ENCODE data around the gene RUNX2. TPM values are rescaled to one million over a fixed set of nuclear protein-coding genes. Genes with fewer than 3 reads are reported as not detected.

Gene RUNX2
- total RNA-seq, 2 donors from 2014 or later = 30.8 to 33.7 TPM

DNA sequence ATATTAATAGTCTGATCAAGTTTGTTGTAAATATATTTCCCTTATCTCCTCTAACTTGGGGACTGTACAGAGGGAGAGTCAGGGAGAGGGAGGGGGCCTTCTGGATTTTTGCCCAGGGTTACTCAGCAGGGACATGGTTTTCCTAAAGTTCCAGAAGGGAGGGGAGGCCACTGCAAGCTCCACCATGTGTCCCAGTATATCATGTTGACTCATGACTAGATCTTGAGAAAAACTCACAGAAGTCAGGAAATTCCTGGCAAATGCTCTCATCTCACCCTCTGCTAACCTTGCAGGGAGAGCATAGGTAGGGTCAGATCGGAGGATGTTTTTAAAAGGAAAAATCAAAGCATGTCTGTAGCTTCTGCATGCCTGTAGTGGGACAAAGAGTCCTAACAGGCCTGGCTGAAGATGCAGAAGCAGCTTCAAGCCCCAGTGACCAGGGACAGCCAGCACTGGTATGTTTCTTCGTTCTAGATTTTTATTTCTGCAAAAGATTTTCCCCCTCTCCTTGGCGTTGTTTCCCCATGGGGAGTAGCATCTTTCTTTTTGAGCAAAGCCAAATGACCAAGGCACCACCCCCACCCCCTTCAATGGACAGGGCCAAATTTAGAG is 322.5 kb downstream of the RUNX2 start:
- no peak overlapping the region for H3K4me3 Mint-ChIP-seq
- H3K4me1 Mint-ChIP-seq = peaks cover 13% of the 10 kb centered on the region
- ATAC-seq (replicated peaks) = no peak
- no peaks in the 10 kb centered on the region for H3K36me3 Mint-ChIP-seq (ENCODE audit: low read depth)
- H3K27me3 Mint-ChIP-seq = no peaks in the 10 kb centered on the region
- H3K9me3 Mint-ChIP-seq = no peaks in the 10 kb centered on the region
- H3K27ac Mint-ChIP-seq = no peak overlapping the region

DNA sequence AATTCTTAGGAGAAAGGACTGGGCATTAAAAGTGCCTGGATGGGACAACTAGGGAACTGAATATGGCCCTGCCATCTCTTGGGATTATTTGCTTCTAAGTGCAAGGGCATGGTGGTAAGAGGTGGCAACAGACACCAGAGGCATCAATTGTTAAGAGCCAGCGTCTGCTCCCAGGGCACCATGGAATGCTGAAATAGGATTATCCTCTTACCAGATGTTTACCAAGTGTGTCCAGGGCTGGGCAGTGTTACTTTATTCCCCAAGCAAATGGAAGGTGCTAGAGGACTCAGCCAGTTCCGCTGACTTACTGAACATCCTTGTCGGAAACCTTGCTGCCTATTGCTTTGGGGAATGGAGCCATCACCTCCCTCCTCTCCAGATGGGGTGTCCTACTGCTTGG is 323.2 kb downstream of the RUNX2 start:
- ATAC-seq (replicated peaks) = no peak
- H3K4me1 Mint-ChIP-seq = peaks cover 10% of the 10 kb centered on the region
- no peaks in the 10 kb centered on the region for H3K36me3 Mint-ChIP-seq (ENCODE audit: low read depth)
- peaks cover under 1% of the 10 kb centered on the region for H3K9me3 Mint-ChIP-seq
- no peaks in the 10 kb centered on the region for H3K27me3 Mint-ChIP-seq
- no peak overlapping the region for H3K27ac Mint-ChIP-seq
- H3K4me3 Mint-ChIP-seq = no peak overlapping the region

DNA sequence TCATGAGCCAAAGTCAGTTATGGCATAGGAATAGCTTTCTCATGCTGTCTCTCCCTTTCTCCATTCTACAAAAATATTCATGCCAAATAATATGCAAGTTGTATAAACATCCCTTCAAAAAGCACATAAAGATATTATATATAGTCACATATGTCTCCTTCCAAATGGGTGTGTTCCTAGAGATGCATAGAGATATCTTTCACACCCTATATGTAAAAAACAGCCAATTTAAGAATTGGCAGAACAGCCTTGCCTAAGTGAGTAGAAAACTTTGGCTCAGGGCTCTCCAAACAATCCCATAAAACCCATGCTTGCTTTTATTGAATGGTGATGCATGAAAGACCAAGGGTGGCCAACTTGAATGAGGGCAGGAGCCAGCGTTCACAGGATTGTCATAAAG is 324.3 kb downstream of the RUNX2 start:
- H3K27me3 Mint-ChIP-seq = no peaks in the 10 kb centered on the region
- peaks cover 4% of the 10 kb centered on the region for H3K4me1 Mint-ChIP-seq
- no peak for ATAC-seq (replicated peaks)
- no peaks in the 10 kb centered on the region for H3K36me3 Mint-ChIP-seq (ENCODE audit: low read depth)
- H3K27ac Mint-ChIP-seq = no peak overlapping the region
- peaks cover 5% of the 10 kb centered on the region for H3K9me3 Mint-ChIP-seq
- H3K4me3 Mint-ChIP-seq = no peak overlapping the region

DNA sequence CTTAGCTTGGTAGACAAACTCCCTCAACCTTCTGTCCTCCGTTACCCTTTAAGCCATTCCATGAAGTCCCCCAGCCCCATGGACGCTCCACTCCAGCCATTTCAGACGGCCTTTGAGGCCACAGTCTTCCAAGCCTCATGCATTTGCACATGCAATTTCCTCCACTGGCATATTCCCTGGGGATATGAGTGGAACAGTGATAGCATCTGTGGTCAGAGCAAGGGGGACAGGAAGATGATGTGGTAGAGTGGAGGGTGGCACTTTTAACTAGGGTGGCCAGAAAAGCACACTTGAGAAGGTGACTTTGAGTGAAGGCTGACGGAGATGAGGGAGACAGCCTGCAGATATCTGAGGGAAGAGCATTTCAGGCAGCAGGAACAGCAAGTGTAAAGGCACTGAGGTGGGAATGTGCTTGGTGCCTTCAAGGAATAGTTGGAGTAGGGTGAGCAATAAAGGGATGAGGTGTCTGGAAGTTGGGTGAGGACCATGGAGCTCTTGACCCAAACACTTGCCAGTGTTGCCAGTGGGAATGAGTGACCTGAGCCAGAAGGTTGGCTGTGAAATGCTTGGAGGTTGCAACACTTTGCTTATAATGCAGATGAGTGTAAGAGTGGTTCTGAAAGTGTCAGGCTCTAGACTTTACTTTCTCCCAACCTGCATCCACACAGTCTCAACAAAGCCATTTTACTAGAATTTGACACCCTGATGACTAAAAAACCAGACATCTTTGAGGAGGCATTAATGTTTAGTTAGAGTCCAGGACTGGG is 325.2 kb downstream of the RUNX2 start:
- ATAC-seq (replicated peaks) = no peak
- Mint-ChIP-seq H3K36me3 (ENCODE audit: low read depth) (no peaks in the 10 kb centered on the region), H3K27me3 (no peaks in the 10 kb centered on the region), H3K27ac (no peak overlapping the region), H3K9me3 (peaks cover 5% of the 10 kb centered on the region), H3K4me1 (peaks cover 8% of the 10 kb centered on the region), H3K4me3 (no peak overlapping the region)

DNA sequence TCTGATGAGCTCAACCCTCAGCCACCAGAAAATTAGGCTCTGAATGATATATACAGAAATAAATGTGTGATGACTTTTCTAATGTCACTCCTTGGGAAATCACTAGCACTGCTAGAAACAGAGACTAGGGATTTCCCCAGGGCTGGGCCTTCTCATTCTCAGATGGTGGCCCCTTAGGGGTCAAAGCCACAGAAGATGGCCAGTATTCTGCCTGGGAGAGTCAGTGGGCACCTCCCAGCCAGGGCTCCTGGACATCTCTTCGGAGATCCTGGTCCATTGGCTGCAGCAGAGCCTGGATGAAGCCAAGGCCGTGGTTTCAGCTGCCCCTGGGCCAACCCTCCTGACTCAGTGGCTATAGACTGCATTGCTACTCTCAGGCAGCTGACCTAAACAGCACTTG is 326.5 kb downstream of the RUNX2 start:
- Mint-ChIP-seq H3K4me1 (peaks cover 8% of the 10 kb centered on the region), H3K9me3 (peaks cover 5% of the 10 kb centered on the region), H3K27me3 (no peaks in the 10 kb centered on the region), H3K36me3 (ENCODE audit: low read depth) (no peaks in the 10 kb centered on the region), H3K4me3 (no peak overlapping the region), H3K27ac (no peak overlapping the region)
- ATAC-seq (replicated peaks) = no peak

DNA sequence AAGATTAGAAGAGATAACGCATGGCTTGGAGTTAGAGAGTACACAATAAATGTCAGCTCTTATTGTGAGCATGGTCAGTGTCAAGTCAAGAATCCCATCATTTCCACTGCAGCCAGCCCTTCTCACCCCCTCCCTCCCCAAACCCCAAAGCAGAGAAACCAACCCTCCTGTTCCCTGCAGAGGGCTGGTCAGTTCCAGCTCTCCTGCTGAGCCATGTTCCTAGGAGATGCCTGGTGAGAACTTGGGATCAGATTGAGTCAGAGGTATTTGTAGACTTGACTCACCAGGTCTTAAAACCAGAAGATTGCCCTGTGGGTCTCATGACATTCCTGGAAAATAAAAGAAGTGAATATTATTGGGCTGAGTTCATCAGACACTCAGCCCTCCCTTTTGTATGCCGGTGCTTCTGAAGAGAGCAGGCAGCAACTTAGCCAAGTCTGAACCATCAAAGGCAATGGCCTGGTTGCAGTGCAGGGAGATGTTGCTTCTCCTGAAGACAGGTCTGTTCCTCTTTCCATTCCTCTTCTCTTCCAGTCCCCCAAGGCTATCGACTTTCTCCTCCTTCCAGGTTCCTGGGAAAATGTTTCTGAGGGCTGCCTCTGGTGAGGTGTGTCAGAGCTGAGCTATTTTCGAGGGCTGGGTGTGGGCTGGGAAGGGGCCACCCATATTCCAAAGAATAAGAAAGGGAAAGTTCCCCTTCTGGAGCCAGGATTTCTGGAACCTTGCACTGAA is 327.8 kb downstream of the RUNX2 start:
- no peaks in the 10 kb centered on the region for H3K27me3 Mint-ChIP-seq

DNA sequence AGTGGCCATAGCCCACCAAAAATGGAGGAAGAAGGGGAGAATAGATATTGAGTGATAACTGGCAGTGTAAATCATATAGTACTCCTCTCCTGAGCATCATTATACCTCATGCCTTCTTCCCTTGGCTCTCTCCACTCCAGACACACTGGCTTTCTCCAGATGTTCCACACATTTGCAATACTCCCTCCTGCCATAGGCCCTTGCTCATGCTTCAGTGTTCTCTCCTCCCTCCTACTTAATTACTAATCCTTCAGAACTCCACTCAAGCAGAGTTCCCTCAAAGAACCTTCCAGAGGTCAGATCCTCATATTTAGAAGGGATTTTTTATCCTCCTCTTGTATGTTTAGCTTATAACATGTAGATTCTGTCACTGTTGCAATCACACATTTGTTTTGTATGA is 329.1 kb downstream of the RUNX2 start:
- H3K4me3 Mint-ChIP-seq = no peak overlapping the region
- no peaks in the 10 kb centered on the region for H3K27me3 Mint-ChIP-seq
- no peak for ATAC-seq (replicated peaks)
- H3K4me1 Mint-ChIP-seq = peaks cover 8% of the 10 kb centered on the region
- H3K9me3 Mint-ChIP-seq = peaks cover 5% of the 10 kb centered on the region
- no peak overlapping the region for H3K27ac Mint-ChIP-seq
- no peaks in the 10 kb centered on the region for H3K36me3 Mint-ChIP-seq (ENCODE audit: low read depth)

More for the DNA sequence above, 327.8 kb downstream of the RUNX2 start:
- Mint-ChIP-seq H3K36me3 (ENCODE audit: low read depth) (no peaks in the 10 kb centered on the region), H3K4me3 (no peak overlapping the region), H3K4me1 (peaks cover 8% of the 10 kb centered on the region), H3K27ac (no peak overlapping the region), H3K9me3 (peaks cover 5% of the 10 kb centered on the region)
- ATAC-seq (replicated peaks) = no peak

DNA sequence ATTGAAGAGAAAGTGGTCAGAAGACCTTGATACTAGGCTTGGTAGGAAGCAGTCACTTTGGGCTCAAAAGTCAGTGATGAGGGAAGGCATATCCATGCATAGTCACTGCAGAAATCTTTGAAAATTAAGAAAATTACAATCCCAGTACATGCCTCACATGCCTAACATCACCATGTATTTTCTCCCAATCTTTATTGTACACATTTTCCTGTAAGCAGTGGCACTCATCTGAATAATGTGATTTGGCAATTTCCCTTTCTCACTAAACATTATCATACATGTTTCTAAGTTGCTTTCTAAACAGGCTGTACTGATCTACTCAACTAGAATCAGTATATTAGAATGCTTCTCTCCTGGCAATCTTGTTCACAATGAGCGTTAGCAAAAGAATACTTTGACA is 330.3 kb downstream of the RUNX2 start:
- H3K4me1 Mint-ChIP-seq = peaks cover 4% of the 10 kb centered on the region
- H3K27me3 Mint-ChIP-seq = no peaks in the 10 kb centered on the region
- no peak for ATAC-seq (replicated peaks)
- H3K36me3 Mint-ChIP-seq (ENCODE audit: low read depth) = no peaks in the 10 kb centered on the region
- peaks cover 5% of the 10 kb centered on the region for H3K9me3 Mint-ChIP-seq
- no peak overlapping the region for H3K27ac Mint-ChIP-seq
- H3K4me3 Mint-ChIP-seq = no peak overlapping the region

DNA sequence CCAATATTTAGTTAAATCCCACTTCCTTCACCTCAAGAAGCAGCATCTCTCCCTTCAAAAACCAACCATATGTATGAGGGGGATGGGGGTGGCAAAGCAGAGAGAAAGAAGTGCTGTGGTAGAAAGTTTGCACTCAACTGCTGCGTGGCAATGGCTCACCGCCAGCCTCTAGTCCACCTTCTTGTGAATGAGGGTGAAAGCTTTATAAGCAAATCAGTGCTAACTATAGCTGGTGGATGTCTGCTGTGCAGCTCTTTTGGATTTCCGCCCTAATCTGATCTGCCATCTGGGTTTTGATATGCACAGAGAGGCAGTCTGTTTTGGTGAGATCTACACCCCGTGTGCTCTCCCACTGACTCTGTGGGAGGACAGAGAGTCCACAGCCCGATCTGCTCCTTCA is 330.8 kb downstream of the RUNX2 start:
- Mint-ChIP-seq H3K4me1 (peaks cover 4% of the 10 kb centered on the region), H3K4me3 (peak overlapping the region; percentile 36), H3K9me3 (peaks cover 5% of the 10 kb centered on the region), H3K36me3 (ENCODE audit: low read depth) (peaks cover 2% of the 10 kb centered on the region), H3K27me3 (no peaks in the 10 kb centered on the region), H3K27ac (no peak overlapping the region)
- ATAC-seq (replicated peaks) = peak; percentile 15

DNA sequence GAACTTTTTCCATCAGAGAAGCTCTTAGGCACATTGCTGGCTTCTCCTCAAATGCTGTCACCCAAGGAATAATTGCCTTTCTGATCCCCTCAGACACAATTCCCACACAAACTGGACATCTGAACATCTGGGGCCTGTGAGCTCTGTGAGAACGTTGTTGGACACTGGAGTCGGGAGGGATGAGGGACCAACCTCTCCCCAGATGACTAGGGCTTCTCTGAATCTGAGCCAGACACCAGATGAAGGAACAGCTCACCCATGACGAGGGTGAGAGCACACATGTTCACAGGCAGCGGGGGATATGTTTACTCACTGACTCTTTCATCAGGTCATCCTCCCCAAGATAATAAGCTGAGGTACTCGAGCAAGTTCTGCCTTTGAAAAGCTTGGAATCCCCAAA is 333.5 kb downstream of the RUNX2 start:
- Mint-ChIP-seq H3K27ac (no peak overlapping the region), H3K4me3 (no peak overlapping the region), H3K9me3 (peaks cover under 1% of the 10 kb centered on the region), H3K4me1 (peaks cover 14% of the 10 kb centered on the region), H3K27me3 (no peaks in the 10 kb centered on the region), H3K36me3 (ENCODE audit: low read depth) (peaks cover 6% of the 10 kb centered on the region)
- ATAC-seq (replicated peaks) = no peak

DNA sequence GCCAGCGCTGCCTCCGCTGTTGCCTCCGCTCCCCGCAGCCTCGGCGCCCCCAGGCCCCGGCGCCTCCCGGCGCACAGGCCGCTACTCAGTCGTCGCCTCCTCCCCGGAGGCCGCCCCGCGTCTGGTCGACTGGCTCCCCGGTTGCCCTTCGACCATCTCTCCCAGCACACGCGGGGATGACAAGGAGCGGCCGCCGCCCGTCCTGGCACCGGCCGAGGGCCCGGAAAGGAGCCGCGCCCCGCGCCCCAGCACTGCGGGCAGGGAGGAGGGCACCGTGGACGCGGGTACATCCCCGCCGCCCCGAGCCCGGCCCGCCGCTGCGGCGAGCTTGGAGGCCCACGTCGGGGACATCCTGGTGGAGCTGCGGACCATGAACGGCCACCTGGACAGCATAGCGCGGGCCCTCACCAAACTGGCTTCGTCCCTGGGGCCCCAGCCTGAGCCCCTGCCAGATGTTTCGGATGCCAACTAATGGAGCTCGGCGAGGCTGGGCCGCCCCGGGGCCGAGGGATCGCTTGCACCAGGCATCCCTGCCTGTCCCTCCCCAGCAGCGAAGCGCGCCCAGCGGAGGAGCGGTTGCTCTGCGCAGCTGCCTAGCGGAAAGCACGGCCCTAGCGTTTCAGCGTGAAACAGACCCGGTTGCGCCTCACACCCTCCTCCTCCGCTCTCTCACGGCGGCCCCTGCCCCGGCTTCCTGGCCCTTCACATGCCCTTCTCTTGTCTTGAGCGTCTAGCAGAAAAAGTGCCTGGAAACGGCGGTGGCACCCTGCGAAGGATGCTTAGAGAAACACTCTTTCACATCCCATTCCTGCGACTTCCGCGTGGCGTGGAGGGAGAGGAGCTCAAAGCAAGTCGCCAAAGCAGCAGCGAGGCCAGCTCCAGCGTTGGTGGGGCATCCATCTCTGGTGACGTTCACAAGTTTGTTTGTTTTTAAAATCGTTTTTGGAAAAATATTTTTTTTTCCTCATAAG is 335.4 kb downstream of the RUNX2 start:
- peak overlapping the region; percentile 62 for H3K4me3 Mint-ChIP-seq
- no peak overlapping the region for H3K27ac Mint-ChIP-seq
- H3K4me1 Mint-ChIP-seq = peaks cover 9% of the 10 kb centered on the region
- ATAC-seq (replicated peaks) = peak; percentile 67
- peaks cover 6% of the 10 kb centered on the region for H3K36me3 Mint-ChIP-seq (ENCODE audit: low read depth)
- no peaks in the 10 kb centered on the region for H3K9me3 Mint-ChIP-seq
- no peaks in the 10 kb centered on the region for H3K27me3 Mint-ChIP-seq

DNA sequence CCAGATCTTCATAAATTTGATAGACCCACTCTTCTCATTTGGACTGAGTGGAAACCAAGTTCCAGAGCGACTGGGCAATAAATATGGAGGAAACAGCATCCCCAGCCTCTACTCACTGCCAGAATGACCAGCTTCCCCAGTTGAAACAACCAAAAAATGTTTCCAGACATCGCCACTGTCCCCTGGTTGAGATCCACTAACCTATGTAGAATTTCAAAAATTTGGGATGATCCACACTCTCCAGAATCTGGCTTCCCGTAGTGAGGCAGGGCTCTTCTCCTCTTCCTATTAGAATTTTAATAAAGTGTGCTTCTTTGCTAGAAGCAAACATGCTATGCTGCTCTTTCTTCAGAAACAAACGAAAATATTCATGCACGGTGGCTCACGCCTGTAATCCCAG is 336.6 kb downstream of the RUNX2 start:
- Mint-ChIP-seq H3K4me1 (peaks cover 9% of the 10 kb centered on the region), H3K9me3 (no peaks in the 10 kb centered on the region), H3K36me3 (ENCODE audit: low read depth) (peaks cover 6% of the 10 kb centered on the region), H3K27ac (peak overlapping the region; percentile 20), H3K4me3 (peak overlapping the region; percentile 62), H3K27me3 (no peaks in the 10 kb centered on the region)
- no peak for ATAC-seq (replicated peaks)

DNA sequence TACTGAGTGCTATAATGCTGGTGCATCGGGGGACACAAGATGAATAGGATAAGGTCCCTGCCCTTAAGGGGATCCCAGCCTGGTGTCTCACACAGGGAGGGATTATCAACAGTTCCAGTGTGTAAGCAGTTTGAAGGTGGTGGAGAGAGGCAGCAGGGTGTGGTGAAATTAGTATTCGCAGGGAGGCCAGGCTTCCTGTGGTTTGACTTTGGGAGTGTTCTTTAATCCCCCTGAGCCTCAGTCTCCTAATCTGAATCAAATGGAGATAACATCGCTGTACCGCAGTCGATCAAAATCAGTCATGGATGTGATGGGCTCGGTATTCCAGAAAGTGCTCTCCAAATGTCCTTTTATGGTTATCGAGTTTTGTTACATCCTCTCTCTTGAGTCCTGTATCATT is 337.7 kb downstream of the RUNX2 start:
- Mint-ChIP-seq H3K36me3 (ENCODE audit: low read depth) (peaks cover 6% of the 10 kb centered on the region), H3K4me3 (peak overlapping the region; percentile 62), H3K27me3 (no peaks in the 10 kb centered on the region), H3K9me3 (no peaks in the 10 kb centered on the region), H3K27ac (peak overlapping the region; percentile 65), H3K4me1 (peaks cover 9% of the 10 kb centered on the region)
- ATAC-seq (replicated peaks) = peak; percentile 73

DNA sequence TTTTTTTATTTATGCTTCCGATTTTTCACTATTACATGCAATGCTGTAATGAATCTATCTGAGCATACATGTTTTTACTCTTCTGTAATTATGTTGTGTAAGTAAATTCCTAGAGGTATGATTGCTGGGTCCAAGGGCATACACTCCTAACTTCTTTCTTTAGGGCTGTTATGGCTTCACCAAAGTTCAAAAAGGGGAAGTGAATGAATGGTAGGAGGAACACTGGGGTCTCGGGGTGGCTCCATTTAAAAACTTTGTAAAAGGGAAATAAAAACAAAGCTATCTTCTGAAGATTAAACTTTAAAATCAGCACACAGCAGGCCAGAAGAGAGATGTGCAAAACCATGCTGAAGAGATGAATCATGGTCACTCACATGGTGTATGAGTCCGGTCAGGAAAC is 338.7 kb downstream of the RUNX2 start:
- Mint-ChIP-seq H3K36me3 (ENCODE audit: low read depth) (peaks cover 6% of the 10 kb centered on the region), H3K4me1 (peaks cover 9% of the 10 kb centered on the region), H3K27me3 (no peaks in the 10 kb centered on the region), H3K4me3 (no peak overlapping the region), H3K27ac (no peak overlapping the region), H3K9me3 (no peaks in the 10 kb centered on the region)
- ATAC-seq (replicated peaks) = no peak
